ENCODE results near the gene HOXC11.

The HOXC11 gene

DNA sequence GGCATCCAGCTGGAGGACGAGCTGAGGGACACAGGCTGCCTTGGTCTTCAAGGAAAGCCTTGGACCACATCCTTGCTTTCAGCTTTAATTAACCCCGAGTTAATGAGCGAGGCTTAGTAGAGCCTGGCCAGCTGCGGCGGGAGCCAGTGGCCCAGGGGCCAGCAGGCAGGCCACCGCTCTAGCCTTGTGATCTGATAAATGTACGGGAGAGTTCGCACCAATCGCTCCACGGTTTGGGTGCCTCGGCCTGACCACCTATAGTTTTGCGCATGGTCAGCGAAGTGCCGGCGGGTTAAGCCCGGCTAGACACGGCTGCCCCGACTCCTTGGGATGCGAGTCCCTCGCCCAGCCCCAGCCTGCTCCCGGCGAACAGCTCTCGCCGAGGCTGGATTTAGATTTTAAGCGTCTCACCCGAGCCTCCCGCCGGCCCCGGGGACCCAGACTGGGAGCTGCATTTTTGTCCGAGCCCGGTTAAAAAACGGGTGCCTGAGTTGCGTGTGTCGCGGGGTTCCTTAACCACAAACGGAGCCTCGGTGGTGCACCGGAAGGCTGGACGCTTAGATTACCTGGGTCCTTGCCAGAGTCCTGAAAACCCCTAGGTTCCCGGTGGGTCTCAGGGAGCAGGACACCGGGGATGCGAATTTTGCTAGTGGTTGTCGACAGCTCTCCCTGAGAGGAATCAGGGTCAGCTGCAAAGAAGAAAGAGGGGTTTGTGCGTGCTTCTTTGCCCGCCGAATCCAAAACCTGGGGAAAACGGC is 21.2 kb upstream of the HOXC11 start:
- TF ChIP-seq, protein P1, sequence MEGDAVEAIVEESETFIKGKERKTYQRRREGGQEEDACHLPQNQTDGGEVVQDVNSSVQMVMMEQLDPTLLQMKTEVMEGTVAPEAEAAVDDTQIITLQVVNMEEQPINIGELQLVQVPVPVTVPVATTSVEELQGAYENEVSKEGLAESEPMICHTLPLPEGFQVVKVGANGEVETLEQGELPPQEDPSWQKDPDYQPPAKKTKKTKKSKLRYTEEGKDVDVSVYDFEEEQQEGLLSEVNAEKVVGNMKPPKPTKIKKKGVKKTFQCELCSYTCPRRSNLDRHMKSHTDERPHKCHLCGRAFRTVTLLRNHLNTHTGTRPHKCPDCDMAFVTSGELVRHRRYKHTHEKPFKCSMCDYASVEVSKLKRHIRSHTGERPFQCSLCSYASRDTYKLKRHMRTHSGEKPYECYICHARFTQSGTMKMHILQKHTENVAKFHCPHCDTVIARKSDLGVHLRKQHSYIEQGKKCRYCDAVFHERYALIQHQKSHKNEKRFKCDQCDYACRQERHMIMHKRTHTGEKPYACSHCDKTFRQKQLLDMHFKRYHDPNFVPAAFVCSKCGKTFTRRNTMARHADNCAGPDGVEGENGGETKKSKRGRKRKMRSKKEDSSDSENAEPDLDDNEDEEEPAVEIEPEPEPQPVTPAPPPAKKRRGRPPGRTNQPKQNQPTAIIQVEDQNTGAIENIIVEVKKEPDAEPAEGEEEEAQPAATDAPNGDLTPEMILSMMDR (IDR thresholded peaks at IDR 0.05; ENCODE audit: extremely low read depth, missing control alignments) = no peak

DNA sequence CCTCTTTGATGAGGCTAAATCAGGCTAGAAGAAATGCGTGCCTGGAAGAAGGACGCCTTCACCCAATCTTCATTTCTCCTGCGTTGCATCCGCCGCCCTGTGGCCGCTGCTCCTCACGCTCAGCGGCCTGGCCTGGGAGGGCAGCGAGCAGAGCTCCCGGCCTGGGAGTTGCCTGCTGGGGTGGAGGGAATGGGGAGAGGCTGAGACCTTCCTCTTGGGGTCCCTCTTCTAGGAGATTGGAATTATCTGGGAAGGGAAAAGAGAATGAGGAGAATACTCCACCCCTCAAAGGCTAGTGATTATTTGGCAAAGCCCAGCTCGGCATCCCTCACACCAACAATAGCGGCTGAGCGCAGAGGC is 20.6 kb upstream of the HOXC11 start:
- no peak for DNase-seq (ENCODE audit: low spot score)
- TF ChIP-seq, protein P1 (IDR thresholded peaks at IDR 0.05; ENCODE audit: extremely low read depth, missing control alignments) = no peak

More for the DNA sequence above, 21.2 kb upstream of the HOXC11 start:
- DNase-seq (ENCODE audit: low spot score) = no peak

DNA sequence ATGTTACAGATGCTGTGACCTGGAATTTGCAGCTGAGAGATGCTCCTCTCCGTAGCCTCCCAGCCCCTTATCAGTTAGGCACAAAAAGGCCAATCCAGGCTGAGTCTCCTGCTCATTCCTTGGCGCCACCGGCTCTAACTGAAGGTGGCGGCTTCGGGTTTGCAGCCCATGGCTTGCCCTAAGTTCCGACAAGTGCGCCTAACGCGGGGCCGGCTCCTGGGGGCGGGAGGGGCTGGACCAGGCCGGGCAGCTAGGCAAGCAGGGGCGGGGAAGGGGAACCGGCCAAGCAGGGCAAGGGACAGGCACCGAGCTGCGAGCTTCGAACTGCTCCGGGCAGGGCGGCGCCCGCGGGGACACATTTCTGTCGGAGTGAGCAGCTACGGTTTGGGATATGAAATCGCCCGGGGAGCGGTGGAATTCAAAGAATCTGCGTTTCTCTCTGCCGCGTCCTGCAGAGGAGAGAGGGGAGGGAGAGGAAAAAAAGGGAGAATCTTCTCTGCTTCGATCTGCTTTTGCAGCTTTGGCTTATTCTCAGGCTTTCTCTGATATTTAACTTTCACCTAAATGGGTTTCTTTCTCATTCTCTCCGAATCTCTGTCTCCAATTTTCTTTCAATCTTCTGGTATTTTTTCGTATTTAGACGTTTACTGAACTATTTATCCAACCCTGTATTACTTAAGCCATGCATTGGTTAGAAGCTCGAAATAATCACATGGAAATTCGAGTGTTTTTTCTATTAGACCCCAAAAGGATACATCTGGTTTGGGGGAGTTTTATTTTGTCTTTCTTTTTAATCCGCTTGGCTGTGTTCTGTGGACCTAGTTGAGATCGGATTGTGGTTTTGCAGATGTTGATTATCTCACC is 19.8 kb upstream of the HOXC11 start:
- TF ChIP-seq, protein P1 (IDR thresholded peaks at IDR 0.05; ENCODE audit: extremely low read depth, missing control alignments) = no peak
- DNase-seq (ENCODE audit: low spot score) = no peak

DNA sequence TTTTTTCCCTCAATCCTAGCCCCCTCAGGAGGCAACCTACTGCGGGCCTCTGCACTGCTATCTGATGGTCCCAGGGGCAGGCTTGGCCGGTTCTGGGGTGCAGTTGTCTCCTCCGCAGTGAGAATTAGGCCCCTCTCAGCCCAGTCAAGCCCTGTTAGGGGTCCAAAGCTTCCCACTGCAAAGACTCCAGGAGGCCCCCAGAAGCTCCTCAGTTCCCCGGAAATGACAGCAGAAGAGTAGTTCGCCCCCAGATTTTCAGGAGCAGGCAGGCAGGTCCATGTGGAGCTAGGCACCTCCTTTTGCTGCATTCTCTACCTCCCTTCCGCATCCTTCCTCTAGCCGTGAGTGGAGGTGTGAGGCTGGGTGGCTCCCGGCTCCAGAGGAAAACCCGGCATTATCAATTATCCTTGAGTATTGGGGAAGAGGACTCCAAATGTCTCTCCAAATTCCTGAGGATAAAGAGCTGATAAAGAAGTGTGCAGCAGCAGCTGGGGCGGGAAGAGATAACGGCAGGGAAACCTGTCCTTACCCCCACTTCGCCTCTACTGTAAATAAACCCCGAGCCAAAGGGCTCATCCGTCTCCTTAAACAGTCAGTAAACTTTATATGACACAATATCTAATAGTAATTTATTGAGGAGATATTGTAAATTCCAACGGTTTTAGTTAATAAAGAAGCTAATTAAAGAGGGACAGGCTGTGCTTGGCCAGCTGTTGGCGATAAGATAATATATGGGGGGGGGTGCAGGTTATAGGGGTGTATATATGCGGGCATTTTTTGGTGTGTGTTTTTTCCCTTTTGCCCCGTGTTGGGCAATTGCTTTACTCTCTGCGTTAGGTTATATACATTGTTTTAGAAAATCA is 18.9 kb upstream of the HOXC11 start:
- TF ChIP-seq, protein P1 (IDR thresholded peaks at IDR 0.05; ENCODE audit: extremely low read depth, missing control alignments) = no peak
- no peak for DNase-seq (ENCODE audit: low spot score)

DNA sequence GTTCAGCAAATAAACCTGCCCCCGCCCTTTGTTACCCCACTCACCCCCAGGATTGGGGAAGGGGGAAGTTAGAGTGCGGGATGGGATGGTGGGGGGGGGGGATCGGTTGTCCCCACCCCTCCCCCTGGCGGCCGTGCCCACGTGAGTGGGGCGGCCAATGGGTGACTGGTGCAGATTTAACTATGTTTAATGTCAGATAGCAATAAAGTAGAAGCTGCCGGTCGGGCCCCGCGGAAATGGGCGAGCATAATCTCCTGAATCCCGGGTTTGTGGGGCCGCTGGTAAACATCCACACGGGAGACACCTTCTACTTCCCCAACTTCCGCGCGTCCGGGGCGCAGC is 18.3 kb upstream of the HOXC11 start, which contains the start of gene HOXC12:
Gene HOXC12 (plus strand): TSS at position 210 of the 342 bp plus-strand sequence. CDS start 27 bp downstream, at position 237.
- TF ChIP-seq, protein P1 (IDR thresholded peaks at IDR 0.05; ENCODE audit: extremely low read depth, missing control alignments) = no peak
- DNase-seq (ENCODE audit: low spot score) = no peak

DNA sequence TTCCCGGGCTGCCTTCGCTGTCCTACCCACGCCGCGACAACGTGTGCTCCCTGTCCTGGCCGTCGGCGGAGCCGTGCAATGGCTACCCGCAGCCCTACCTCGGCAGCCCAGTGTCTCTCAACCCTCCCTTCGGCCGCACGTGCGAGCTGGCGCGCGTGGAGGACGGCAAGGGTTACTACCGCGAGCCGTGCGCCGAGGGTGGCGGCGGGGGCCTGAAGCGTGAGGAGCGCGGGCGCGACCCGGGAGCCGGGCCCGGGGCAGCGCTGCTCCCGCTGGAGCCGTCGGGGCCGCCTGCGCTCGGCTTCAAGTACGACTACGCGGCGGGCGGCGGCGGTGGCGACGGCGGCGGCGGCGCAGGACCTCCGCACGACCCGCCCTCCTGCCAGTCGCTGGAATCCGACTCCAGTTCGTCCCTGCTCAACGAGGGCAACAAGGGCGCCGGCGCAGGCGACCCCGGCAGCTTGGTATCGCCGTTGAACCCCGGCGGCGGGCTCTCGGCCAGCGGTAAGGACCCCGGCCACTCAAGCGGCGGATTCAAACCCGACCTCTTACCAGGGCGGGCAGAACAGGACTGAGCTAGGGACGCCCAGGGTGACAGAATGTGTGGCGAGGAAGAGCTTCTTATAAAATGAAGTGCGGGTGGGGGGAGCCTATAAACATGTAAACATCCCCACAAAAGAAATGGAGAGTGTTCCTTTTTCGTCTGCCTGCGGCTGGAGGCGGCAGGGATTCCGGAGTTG is 17.7 kb upstream of the HOXC11 start:
- TF ChIP-seq, protein P1 (IDR thresholded peaks at IDR 0.05; ENCODE audit: extremely low read depth, missing control alignments) = no peak
- DNase-seq (ENCODE audit: low spot score) = no peak
